ENCODE measurements around the gene RRP1. TPM values are rescaled to one million over a fixed set of nuclear protein-coding genes. Genes with fewer than 3 reads are reported as not detected.

Gene RRP1
- total and polyA plus RNA-seq, 2 donors (not counting 1 experiment from before 2014, with no cell fraction given), result 8.6 to 12.7 TPM

DNA sequence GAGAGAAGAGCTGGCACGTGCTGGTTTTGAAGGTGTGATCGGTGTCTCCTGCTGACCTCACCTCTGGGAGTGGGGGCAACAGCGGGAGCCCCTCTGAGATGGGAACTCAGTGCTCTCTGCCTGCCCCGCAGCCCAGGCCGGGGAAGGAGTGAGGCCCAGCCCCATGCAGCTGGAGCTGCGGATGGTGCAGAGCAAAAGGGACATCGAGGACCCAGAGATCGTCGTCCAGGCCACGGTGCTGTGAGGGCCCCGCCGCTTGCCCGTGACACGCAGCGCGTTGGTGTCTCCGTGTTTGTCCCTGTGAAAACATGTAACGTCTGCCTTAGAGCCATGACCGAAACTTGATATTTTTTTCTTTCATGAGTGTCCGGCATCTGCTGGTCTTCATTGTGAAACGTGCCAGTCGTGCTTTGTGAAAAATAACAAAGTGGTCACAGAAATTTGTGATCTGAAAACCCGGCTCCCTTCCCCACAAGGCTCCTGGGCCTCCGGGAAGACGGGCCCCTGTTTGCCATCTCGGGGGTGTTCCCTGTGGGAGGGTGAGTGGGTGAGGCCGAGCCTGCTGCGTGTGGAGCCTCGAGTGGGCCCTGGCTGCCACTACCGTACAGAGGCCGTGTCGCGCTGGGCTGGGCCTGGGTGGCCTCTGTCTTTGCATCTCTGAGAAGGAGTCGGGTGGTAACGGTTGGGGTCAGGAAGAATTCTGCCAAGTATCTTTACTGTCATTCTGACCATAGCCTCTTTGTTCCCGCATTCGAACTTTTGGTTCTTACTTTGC lies 33.4 kb upstream of the RRP1 start:
- Histone ChIP-seq H3K4me1 (ENCODE audit: control insufficient read depth, extremely low read depth, insufficient read depth, low read length) (no peaks in the 10 kb centered on the region), H3K27ac (ENCODE audit: insufficient read depth, low read length) (no peak overlapping the region), H3K36me3 (ENCODE audit: control insufficient read depth, insufficient read depth, low read length) (peaks cover 41% of the 10 kb centered on the region), H3K4me2 (ENCODE audit: extremely low read depth, insufficient read depth, low read length) (no peak overlapping the region), H3K9ac (ENCODE audit: insufficient read depth, low read length) (no peak overlapping the region), H3K4me3 (replicated peaks in 1 of 4; ENCODE audit: control extremely low read depth in 1 of 4, insufficient read depth in 1 of 4, low read depth in 3 of 4, low read length in 4 of 4) (no peak overlapping the region), H2AFZ (ENCODE audit: low read length) (no peak overlapping the region), H4K20me1 (ENCODE audit: control insufficient read depth, extremely low read depth, insufficient read depth, low read length) (no peaks in the 10 kb centered on the region), H3K9me3 (ENCODE audit: control insufficient read depth, insufficient read depth, low read depth, low read length) (no peaks in the 10 kb centered on the region), H3K27me3 (ENCODE audit: control insufficient read depth, insufficient read depth, low read length) (no peaks in the 10 kb centered on the region), H3K79me2 (ENCODE audit: control insufficient read depth, insufficient read depth, low read length) (no peaks in the 10 kb centered on the region)
- no peak for DNase-seq (ENCODE audit: low read depth in 2 of 2)
- no peak for TF ChIP-seq CTCF (conservative IDR thresholded peaks at IDR 0.05 in 1 of 2, IDR thresholded peaks at IDR 0.05 in 1 of 2; ENCODE audit: low read depth in 1 of 2, low read length in 2 of 2)
- no peak for TF ChIP-seq EZH2 (IDR thresholded peaks at IDR 0.05; ENCODE audit: low read length, missing control alignments)

DNA sequence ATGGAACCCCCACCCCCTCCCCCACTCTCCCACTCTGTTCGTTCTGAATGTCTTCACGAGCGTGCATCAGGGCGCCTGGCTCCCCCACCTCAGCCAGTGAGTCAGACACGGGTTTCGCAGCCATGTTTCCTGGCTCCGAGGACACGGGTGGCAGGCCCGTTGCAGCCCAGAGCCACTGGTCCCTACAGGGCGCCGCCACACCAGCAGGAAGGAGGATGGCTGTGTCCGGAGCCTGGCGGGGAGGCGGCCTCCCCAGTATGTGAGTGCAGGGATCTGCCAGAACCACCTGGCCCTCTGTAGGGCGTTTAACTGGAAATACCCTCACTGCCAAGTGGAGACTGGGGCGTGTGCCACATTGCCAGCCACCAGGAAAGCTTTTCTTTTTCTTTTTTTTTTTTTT lies 31.8 kb upstream of the RRP1 start:
- H3K4me2 ChIP-seq (ENCODE audit: extremely low read depth, insufficient read depth, low read length), result no peak overlapping the region
- no peaks in the 10 kb centered on the region for H3K79me2 ChIP-seq (ENCODE audit: control insufficient read depth, insufficient read depth, low read length)
- H3K4me1 ChIP-seq (ENCODE audit: control insufficient read depth, extremely low read depth, insufficient read depth, low read length), result no peaks in the 10 kb centered on the region
- no peak overlapping the region for H2AFZ ChIP-seq (ENCODE audit: low read length)
- no peaks in the 10 kb centered on the region for H3K27me3 ChIP-seq (ENCODE audit: control insufficient read depth, insufficient read depth, low read length)
- no peak for DNase-seq (ENCODE audit: low read depth in 2 of 2)
- TF ChIP-seq CTCF (conservative IDR thresholded peaks at IDR 0.05 in 1 of 2, IDR thresholded peaks at IDR 0.05 in 1 of 2; ENCODE audit: low read depth in 1 of 2, low read length in 2 of 2) (no peak), EZH2 (IDR thresholded peaks at IDR 0.05; ENCODE audit: low read length, missing control alignments) (no peak)
- H3K9ac ChIP-seq (ENCODE audit: insufficient read depth, low read length), result no peak overlapping the region
- peaks cover 43% of the 10 kb centered on the region for H3K36me3 ChIP-seq (ENCODE audit: control insufficient read depth, insufficient read depth, low read length)
- H3K4me3 ChIP-seq (replicated peaks in 1 of 4; ENCODE audit: control extremely low read depth in 1 of 4, insufficient read depth in 1 of 4, low read depth in 3 of 4, low read length in 4 of 4), result no peak overlapping the region
- H3K9me3 ChIP-seq (ENCODE audit: control insufficient read depth, insufficient read depth, low read depth, low read length), result no peaks in the 10 kb centered on the region
- no peaks in the 10 kb centered on the region for H4K20me1 ChIP-seq (ENCODE audit: control insufficient read depth, extremely low read depth, insufficient read depth, low read length)
- no peak overlapping the region for H3K27ac ChIP-seq (ENCODE audit: insufficient read depth, low read length)

DNA sequence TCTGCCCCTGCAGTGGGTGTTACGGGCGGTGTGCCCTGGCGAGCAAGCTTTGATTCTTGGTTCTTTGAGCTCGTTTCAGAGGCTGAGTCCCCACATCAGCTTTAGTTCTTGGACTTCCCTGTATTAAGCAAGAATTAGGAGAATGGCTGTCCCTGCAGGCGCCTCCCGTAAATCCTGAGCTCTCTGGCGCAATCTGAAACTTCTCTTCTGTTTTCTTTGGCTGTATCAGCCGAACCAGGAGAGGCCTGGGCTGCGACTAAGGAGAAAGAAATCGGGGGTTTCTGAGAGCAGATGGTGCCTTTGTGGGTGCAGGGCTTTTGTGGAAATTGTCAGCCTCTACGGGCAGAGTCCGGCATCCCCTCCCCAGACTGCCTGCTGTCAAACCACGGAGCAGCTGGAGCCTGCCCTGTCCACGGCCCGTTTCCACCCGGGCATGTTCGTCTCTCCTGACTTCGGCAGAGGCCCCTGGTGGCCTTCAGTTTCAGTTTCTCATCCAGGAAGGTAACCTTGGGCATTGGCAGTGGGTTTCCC lies 31.2 kb upstream of the RRP1 start:
- H3K4me3 ChIP-seq (replicated peaks in 1 of 4; ENCODE audit: control extremely low read depth in 1 of 4, insufficient read depth in 1 of 4, low read depth in 3 of 4, low read length in 4 of 4), result peak overlapping the region in 1 of 4 experiments; percentile 25
- H2AFZ ChIP-seq (ENCODE audit: low read length), result no peak overlapping the region
- no peaks in the 10 kb centered on the region for H3K79me2 ChIP-seq (ENCODE audit: control insufficient read depth, insufficient read depth, low read length)
- peaks cover 40% of the 10 kb centered on the region for H3K36me3 ChIP-seq (ENCODE audit: control insufficient read depth, insufficient read depth, low read length)
- H3K27me3 ChIP-seq (ENCODE audit: control insufficient read depth, insufficient read depth, low read length), result no peaks in the 10 kb centered on the region
- H3K27ac ChIP-seq (ENCODE audit: insufficient read depth, low read length), result no peak overlapping the region
- H3K4me2 ChIP-seq (ENCODE audit: extremely low read depth, insufficient read depth, low read length), result peak overlapping the region; percentile 54
- H3K4me1 ChIP-seq (ENCODE audit: control insufficient read depth, extremely low read depth, insufficient read depth, low read length), result no peaks in the 10 kb centered on the region
- H3K9me3 ChIP-seq (ENCODE audit: control insufficient read depth, insufficient read depth, low read depth, low read length), result no peaks in the 10 kb centered on the region
- no peak overlapping the region for H3K9ac ChIP-seq (ENCODE audit: insufficient read depth, low read length)
- DNase-seq (ENCODE audit: low read depth in 2 of 2), result peak; percentile 51 to 77
- TF ChIP-seq EZH2 (IDR thresholded peaks at IDR 0.05; ENCODE audit: low read length, missing control alignments), result no peak
- TF ChIP-seq CTCF (conservative IDR thresholded peaks at IDR 0.05 in 1 of 2, IDR thresholded peaks at IDR 0.05 in 1 of 2; ENCODE audit: low read depth in 1 of 2, low read length in 2 of 2), result no peak
- no peaks in the 10 kb centered on the region for H4K20me1 ChIP-seq (ENCODE audit: control insufficient read depth, extremely low read depth, insufficient read depth, low read length)

Data from fibroblast of lung (primary cell).